Neutrophil (primary cell): ENCODE data around the gene CHST13.

Source experiments
- H3K27ac ChIP-seq: fragments of 200-600 bp; sonication (generic); 2 replicates; pipeline ENCODE4 v1.5.1; 2016; ENCODE audit warnings: mild to moderate bottlenecking, moderate library complexity
- H3K27me3 ChIP-seq: fragments of 200-600 bp; sonication (generic); 2 replicates; pipeline ENCODE4 v1.6.0; 2016; ENCODE audit warnings: mild to moderate bottlenecking
- H3K36me3 ChIP-seq: fragments of 200-600 bp; sonication (generic); 2 replicates; pipeline ENCODE4 v1.5.1; 2017
- H3K4me1 ChIP-seq, 2 experiments: fragments of 200-600 bp in 1 of 2; sonication (generic) in 1 of 2; 1 replicate in 1 of 2; 2 replicates in 1 of 2; pipeline versions ENCODE4 v1.5.1 to v1.6.1; 2013 to 2016; ENCODE audit warnings: low read depth in 1 of 2, low read length in 1 of 2, mild to moderate bottlenecking in 1 of 2, moderate library complexity in 1 of 2; ENCODE audit not compliant: control insufficient read depth in 1 of 2, insufficient read depth in 1 of 2
- H3K4me3 ChIP-seq, 2 experiments: fragments of 200-600 bp in 1 of 2; sonication (generic) in 1 of 2; 1 replicate in 1 of 2; 2 replicates in 1 of 2; pipeline ENCODE4 v1.5.1; 2013 to 2016; ENCODE audit warnings: low read depth in 1 of 2, low read length in 1 of 2, mild to moderate bottlenecking in 1 of 2, moderate library complexity in 1 of 2
- H3K9me3 ChIP-seq: fragments of 200-600 bp; sonication (generic); 2 replicates; pipeline ENCODE4 v1.5.1; 2016
- CTCF ChIP-seq: fragments of 200-600 bp; sonication (generic); IDR thresholded peaks from 2 replicates; pipeline ENCODE4 v1.5.1; 2016; ENCODE audit warnings: antibody characterized with exemption

CHST13 gene

DNA sequence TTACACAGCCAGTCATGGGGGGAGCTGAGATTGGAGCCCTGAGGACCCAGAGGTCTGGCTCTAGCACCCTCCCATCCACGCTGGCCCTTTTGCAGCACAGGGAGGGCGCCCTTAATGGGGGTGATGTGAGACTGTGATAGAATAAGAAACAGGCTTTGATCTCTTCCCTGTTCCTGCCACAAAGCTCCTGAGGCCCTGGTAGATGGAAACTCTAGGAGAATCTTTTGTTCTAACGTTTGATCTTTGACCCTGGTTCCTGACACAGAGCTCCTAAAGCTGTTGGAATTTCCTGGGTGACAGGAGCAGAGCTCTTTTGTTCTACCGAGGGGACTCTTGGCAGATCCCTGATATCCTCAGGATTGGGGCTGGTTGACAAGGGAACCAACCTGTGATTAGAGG, 5.2 kb upstream of the CHST13 start:
- Histone ChIP-seq H3K9me3 (no peaks in the 10 kb centered on the region), H3K4me1 (peaks cover 8 to 18% of the 10 kb centered on the region in 2 experiments), H3K36me3 (no peaks in the 10 kb centered on the region), H3K27me3 (peaks cover 22% of the 10 kb centered on the region), H3K27ac (no peak overlapping the region), H3K4me3 (no peak overlapping the region)
- TF ChIP-seq CTCF, result no peak

GRCh38 chr3:126519506-126520455, 4.2 kb upstream of the CHST13 start:
- H3K4me1 ChIP-seq, result peaks cover 12 to 26% of the 10 kb centered on the region in 2 experiments
- peaks cover 26% of the 10 kb centered on the region for H3K27me3 ChIP-seq
- no peak overlapping the region for H3K4me3 ChIP-seq
- H3K27ac ChIP-seq, result no peak overlapping the region
- TF ChIP-seq CTCF, result no peak
- no peaks in the 10 kb centered on the region for H3K9me3 ChIP-seq
- no peaks in the 10 kb centered on the region for H3K36me3 ChIP-seq

DNA sequence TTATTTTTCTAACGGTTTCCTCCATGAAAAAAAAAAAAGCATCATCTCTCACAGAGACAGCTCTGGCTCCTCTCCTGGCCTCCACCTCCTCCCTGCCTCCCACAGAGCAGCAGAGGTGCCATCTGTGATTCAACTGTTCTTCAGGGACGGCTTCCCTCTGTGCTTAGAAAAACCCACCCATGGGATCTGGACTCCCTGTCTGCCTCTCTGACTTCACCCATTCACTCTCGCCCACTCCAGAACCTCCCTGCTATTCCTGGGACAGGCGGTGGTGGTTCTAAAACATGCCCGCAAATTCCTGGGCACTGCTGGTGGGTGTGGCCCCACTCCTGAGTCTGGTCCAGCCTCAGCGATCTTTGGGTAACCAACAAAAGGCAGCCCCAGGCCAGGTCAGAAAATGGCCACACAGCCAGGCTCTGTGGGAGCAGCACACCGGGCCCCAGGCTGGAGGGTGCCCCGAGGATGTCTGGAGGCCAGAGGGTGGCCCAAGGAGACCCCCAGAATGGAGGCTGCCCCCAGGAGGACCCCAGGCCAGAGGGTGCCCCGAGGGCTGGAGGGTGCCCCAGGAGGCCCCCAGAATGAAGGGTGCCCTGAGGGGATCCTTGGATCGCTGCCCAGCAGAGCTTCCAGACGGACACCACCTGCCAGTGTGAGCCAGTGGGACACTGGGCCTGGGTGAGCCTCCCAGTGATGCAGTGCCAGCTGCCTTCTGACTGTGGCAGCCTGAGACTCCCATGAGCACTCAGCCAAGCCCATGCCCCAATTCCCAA, 2.6 kb upstream of the CHST13 start:
- H3K36me3 ChIP-seq, result no peaks in the 10 kb centered on the region
- H3K4me1 ChIP-seq, result peaks cover 27 to 42% of the 10 kb centered on the region in 2 experiments
- H3K27me3 ChIP-seq, result peaks cover 32% of the 10 kb centered on the region
- TF ChIP-seq CTCF, result no peak
- no peak overlapping the region for H3K4me3 ChIP-seq
- no peaks in the 10 kb centered on the region for H3K9me3 ChIP-seq
- H3K27ac ChIP-seq, result no peak overlapping the region

- Histone ChIP-seq H3K4me1 (peaks cover 38 to 52% of the 10 kb centered on the region in 2 experiments), H3K9me3 (no peaks in the 10 kb centered on the region), H3K27me3 (peaks cover 32% of the 10 kb centered on the region), H3K27ac (no peak overlapping the region), H3K4me3 (no peak overlapping the region), H3K36me3 (no peaks in the 10 kb centered on the region)
- peak; percentile 94 for TF ChIP-seq CTCF
Measured at GRCh38 chr3:126522363-126522788, 1.6 kb upstream of the CHST13 start.

DNA sequence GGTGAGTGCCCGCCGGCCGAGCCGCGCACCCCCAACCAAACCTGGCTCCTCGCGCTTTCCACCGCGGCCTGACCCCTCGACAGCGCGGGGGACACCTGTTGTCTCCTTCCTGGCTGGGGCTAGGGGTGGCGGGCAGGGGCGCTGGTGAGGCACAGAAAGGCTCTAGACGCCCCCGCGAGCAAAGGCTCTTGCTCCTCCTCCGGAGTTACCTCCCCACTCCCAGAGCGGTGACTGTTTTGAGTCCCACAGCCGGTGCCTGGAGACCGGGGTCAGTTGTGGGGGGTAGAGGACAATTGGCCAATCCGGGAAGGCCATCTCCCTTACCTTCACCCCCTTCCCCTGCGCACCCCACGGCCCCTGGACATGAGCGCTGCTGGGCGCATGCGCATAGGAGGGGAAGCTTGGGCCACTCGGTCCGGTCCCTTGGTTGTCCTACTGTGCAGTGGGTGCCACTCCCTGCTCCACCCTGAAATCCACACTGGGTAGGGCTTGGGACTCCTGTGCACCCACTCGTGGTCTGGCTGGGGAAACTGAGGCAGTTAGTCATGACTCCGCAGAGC, 554 bp downstream of the CHST13 start:
- Histone ChIP-seq H3K9me3 (no peaks in the 10 kb centered on the region), H3K27me3 (peaks cover 24% of the 10 kb centered on the region), H3K4me1 (peaks cover 59 to 74% of the 10 kb centered on the region in 2 experiments), H3K27ac (peak overlapping the region; percentile 72), H3K4me3 (peak overlapping the region; percentile 74 to 82), H3K36me3 (no peaks in the 10 kb centered on the region)
- TF ChIP-seq CTCF, result peak; percentile 13
